Endothelial cell of umbilical vein (primary cell): ENCODE data around the gene KCNH1. TPM values are rescaled to one million over a fixed set of nuclear protein-coding genes. Genes with fewer than 3 reads are reported as not detected.

Source experiments
- BruUV-seq: library from RNA; stranded (reverse); fragments of 400-500 nt; replicated peaks from 2 replicates; lab custom pipeline; 2021; lab: Mats Ljungman, UMichigan
- CTCF ChIA-PET: fragments of 300-600, 350-600 bp; sonication (Branson Sonifier 250); formaldehyde crosslinking; loops from one replicate; lab custom pipeline; 2021; ENCODE audit warnings: antibody characterized with exemption, inconsistent platforms; lab: Charles Lee
- POLR2A ChIA-PET: fragments of 300-600, 350-600 bp; sonication (Branson Sonifier 250); formaldehyde crosslinking; loops from one replicate; lab custom pipeline; 2021; ENCODE audit warnings: antibody characterized with exemption, inconsistent platforms; lab: Charles Lee
- DNase-seq: peaks from one replicate; pipeline ENCODE4 v3.0.0-alpha.2; 2011; ENCODE audit warnings: low read depth, low spot score
- FAIRE-seq: peaks from 2 replicates; lab custom pipeline; 2011; peaks lifted over from hg19 to GRCh38; lab: Jason Lieb, UNC
- H2AFZ ChIP-seq: 2 replicates; pipeline ENCODE4 v1.6.0; 2012; ENCODE audit warnings: low read depth, low read length, control low read depth, inconsistent platforms
- H3K27ac ChIP-seq: 2 replicates; pipeline ENCODE4 v1.5.1; 2011; ENCODE audit warnings: low read depth, mild to moderate bottlenecking, control low read depth, low read length, moderate library complexity; ENCODE audit not compliant: insufficient read depth
- H3K27me3 ChIP-seq, 2 experiments: 2 replicates each; pipeline versions ENCODE4 v1.6.0 to v1.6.1; 2011; ENCODE audit warnings: low read length in 2 of 2, mixed read lengths in 1 of 2; ENCODE audit not compliant: control insufficient read depth in 2 of 2, insufficient read depth in 2 of 2
- H3K36me3 ChIP-seq, 2 experiments: 2 replicates in 1 of 2; 3 replicates in 1 of 2; pipeline ENCODE4 v1.5.1; 2011; ENCODE audit warnings: low read length in 2 of 2, mild to moderate bottlenecking in 1 of 2, moderate library complexity in 1 of 2; ENCODE audit not compliant: control insufficient read depth in 2 of 2, insufficient read depth in 2 of 2; ENCODE audit errors: extremely low read depth in 1 of 2
- H3K4me1 ChIP-seq: 3 replicates; pipeline ENCODE4 v1.5.1; 2011; ENCODE audit warnings: mild to moderate bottlenecking, low read length; ENCODE audit not compliant: control insufficient read depth, insufficient read depth; ENCODE audit errors: extremely low read depth
- H3K4me2 ChIP-seq: 2 replicates; pipeline ENCODE4 v1.6.1; 2011; ENCODE audit warnings: low read length, control low read depth, mixed read lengths; ENCODE audit not compliant: insufficient read depth
- H3K4me3 ChIP-seq, 3 experiments: fragments of 200-600 bp in 1 of 3; sonication (generic), shearing (Covaris generic) in 1 of 3; replicated peaks in 1 of 3; 2 replicates each; pipeline ENCODE4 v1.5.1; 2011 to 2016; ENCODE audit warnings: control low read depth in 3 of 3, low read length in 3 of 3, mild to moderate bottlenecking in 2 of 3, inconsistent platforms in 1 of 3, low read depth in 1 of 3, moderate library complexity in 1 of 3; ENCODE audit not compliant: insufficient read depth in 1 of 3
- H3K79me2 ChIP-seq: 2 replicates; pipeline ENCODE4 v1.6.0; 2012; ENCODE audit warnings: low read length, inconsistent platforms; ENCODE audit not compliant: control insufficient read depth, insufficient read depth
- H3K9ac ChIP-seq: replicated peaks from 2 replicates; pipeline ENCODE3; 2011; ENCODE audit warnings: low read length, control low read depth; ENCODE audit not compliant: insufficient read depth; ENCODE audit errors: extremely low read depth
- H3K9me1 ChIP-seq: replicated peaks from 3 replicates; pipeline ENCODE4 v1.6.0; 2011; ENCODE audit warnings: mild to moderate bottlenecking, low read length; ENCODE audit not compliant: control insufficient read depth, insufficient read depth; ENCODE audit errors: extremely low read depth
- H3K9me3 ChIP-seq: replicated peaks from 2 replicates; pipeline ENCODE4 v1.5.1; 2012; ENCODE audit warnings: low read length, inconsistent platforms; ENCODE audit not compliant: control insufficient read depth, insufficient read depth
- H4K20me1 ChIP-seq: replicated peaks from 2 replicates; pipeline ENCODE3; 2011; ENCODE audit warnings: mild to moderate bottlenecking, low read length; ENCODE audit not compliant: control insufficient read depth, insufficient read depth; ENCODE audit errors: extremely low read depth
- EZH2 ChIP-seq: IDR thresholded peaks from 2 replicates; pipeline ENCODE4 v1.6.1; 2012; ENCODE audit warnings: borderline replicate concordance, low read depth, mild to moderate bottlenecking, moderate library complexity, low read length, inconsistent platforms; ENCODE audit not compliant: severe bottlenecking
- FOS ChIP-seq: IDR thresholded peaks from 2 replicates; pipeline ENCODE4 v1.6.1; 2011; ENCODE audit warnings: mild to moderate bottlenecking, low read length, moderate library complexity, borderline replicate concordance; ENCODE audit not compliant: insufficient read depth
- GATA2 ChIP-seq: IDR thresholded peaks from 2 replicates; pipeline ENCODE4 v1.7.0; 2011; ENCODE audit warnings: low read depth, mild to moderate bottlenecking, moderate library complexity, mixed read lengths, low read length; ENCODE audit not compliant: insufficient read length, insufficient read depth
- JUN ChIP-seq: IDR thresholded peaks from 2 replicates; pipeline ENCODE4 v1.6.1; 2011; ENCODE audit warnings: borderline replicate concordance, low read depth; ENCODE audit not compliant: insufficient read length, insufficient read depth
- MYC ChIP-seq: IDR thresholded peaks from one replicate; pipeline ENCODE4 v1.6.1; 2011; ENCODE audit warnings: mild to moderate bottlenecking, low read depth, low read length
- POLR2A ChIP-seq: IDR thresholded peaks from 2 replicates; pipeline ENCODE4 v1.6.1; 2012; ENCODE audit warnings: low read depth, mild to moderate bottlenecking, control low read depth, low read length
- POLR2AphosphoS5 ChIP-seq: IDR thresholded peaks from 2 replicates; pipeline ENCODE4 v1.6.1; 2012; ENCODE audit warnings: low read depth, mild to moderate bottlenecking, control low read depth, low read length, moderate library complexity; ENCODE audit not compliant: insufficient read depth
- dilution Hi-C: fragments of 300-500 bp; cut with MboI; formaldehyde crosslinking; loops from one replicate; pipeline ENCODE4 v1.15.0; 2019; ENCODE audit warnings: low sequenced_read_pairs; ENCODE audit not compliant: extremely low pct_ligation_motif_present
- intact Hi-C: fragments of 100-400 bp; cut with micrococcal nuclease; formaldehyde crosslinking; loops from one replicate; pipeline ENCODE4 v1.10.0; 2022
- polyA plus RNA-seq, 4 experiments: library from polyadenylated mRNA; depleted of rRNA in 3 of 4; stranded (reverse) in 3 of 4; unstranded in 1 of 4; fragments of >200 nt; gene quantifications; 2 replicates each; pipeline versions ENCODE4 v1.2.1 to v1.2.3, GENCODE V29; 2011 to 2012; ENCODE audit warnings: missing spikeins in 1 of 4
- total RNA-seq: library from RNA; stranded (reverse); gene quantifications from 2 replicates; pipeline ENCODE4 v1.2.3, GENCODE V29; 2021
- TF ChIP-seq, protein P1 (sequence below), 2 donors: IDR thresholded peaks; 1 replicate in 1 of 2; 2 replicates in 1 of 2; pipeline ENCODE4 v1.5.1; 2011; ENCODE audit warnings: low read length in 2 of 2, mild to moderate bottlenecking in 2 of 2, moderate library complexity in 2 of 2, control low read depth in 1 of 2, inconsistent platforms in 1 of 2, low read depth in 1 of 2; ENCODE audit not compliant: insufficient read depth in 1 of 2; ENCODE audit errors: extremely low read depth in 1 of 2
- TF ChIP-seq, protein P2 (sequence below): IDR thresholded peaks from 2 replicates; pipeline ENCODE4 v1.6.1; 2011; ENCODE audit not compliant: insufficient read depth, insufficient read length

KCNH1 gene
- total and polyA plus RNA-seq, 2 donors (not counting 3 experiments of a cell fraction or from before 2014, with no cell fraction given): not detected

DNA sequence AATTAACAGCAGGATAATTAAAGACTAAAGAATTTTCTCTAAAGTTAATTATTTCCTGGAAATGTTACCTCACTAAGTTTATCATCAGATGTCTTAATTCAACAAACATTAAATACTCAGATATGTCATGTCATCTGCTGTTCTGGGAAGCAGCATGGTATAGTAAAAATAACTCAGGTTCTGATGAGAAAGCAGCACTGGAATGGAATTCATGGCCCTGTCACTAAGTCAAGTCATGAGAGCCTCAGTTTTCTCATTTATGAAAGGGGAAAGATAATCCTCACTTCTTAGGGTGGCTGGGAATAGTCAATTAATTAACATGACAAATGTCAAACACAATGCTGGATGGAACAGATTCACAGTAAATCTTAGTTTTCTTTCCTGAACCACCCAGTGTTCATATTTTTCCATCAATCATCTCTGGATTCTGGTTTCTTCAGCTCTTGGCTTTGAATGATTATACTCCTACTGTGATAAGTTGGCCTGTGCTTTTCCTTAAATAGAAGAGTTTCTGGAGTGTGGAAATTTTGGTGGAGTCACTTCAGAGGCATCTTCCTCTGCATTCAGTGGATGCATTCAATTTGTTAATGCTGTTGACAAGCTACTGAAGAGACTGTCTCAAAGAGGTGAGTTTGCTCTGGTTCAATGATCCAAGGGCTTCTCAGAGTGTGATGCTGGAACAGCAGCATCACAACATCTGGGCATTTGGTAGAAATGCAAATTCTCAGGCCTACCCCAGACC is 319.4 kb downstream of the KCNH1 start:
- dilution Hi-C loops (no loop called here), intact Hi-C loops (no loop called here)
- ChIA-PET CTCF (no interaction called here), POLR2A (no interaction called here)
- H3K4me3 ChIP-seq: no peak overlapping the region
- no peak overlapping the region for H3K9ac ChIP-seq
- no peaks in the 10 kb centered on the region for H3K36me3 ChIP-seq
- H3K9me3 ChIP-seq: peaks cover 1% of the 10 kb centered on the region
- H2AFZ ChIP-seq: no peak overlapping the region
- FAIRE-seq (no peak), DNase-seq (no peak)
- H3K4me1 ChIP-seq: no peaks in the 10 kb centered on the region
- BruUV-seq: no TSS peak
- no peaks in the 10 kb centered on the region for H3K9me1 ChIP-seq
- TF ChIP-seq, protein P1, sequence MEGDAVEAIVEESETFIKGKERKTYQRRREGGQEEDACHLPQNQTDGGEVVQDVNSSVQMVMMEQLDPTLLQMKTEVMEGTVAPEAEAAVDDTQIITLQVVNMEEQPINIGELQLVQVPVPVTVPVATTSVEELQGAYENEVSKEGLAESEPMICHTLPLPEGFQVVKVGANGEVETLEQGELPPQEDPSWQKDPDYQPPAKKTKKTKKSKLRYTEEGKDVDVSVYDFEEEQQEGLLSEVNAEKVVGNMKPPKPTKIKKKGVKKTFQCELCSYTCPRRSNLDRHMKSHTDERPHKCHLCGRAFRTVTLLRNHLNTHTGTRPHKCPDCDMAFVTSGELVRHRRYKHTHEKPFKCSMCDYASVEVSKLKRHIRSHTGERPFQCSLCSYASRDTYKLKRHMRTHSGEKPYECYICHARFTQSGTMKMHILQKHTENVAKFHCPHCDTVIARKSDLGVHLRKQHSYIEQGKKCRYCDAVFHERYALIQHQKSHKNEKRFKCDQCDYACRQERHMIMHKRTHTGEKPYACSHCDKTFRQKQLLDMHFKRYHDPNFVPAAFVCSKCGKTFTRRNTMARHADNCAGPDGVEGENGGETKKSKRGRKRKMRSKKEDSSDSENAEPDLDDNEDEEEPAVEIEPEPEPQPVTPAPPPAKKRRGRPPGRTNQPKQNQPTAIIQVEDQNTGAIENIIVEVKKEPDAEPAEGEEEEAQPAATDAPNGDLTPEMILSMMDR (IDR thresholded peaks at IDR 0.05; ENCODE audit: extremely low read depth in 1 of 2, insufficient read depth in 1 of 2, low read depth in 1 of 2, low read length in 2 of 2): no peak
- TF ChIP-seq POLR2AphosphoS5: no peak
- no peak for TF ChIP-seq POLR2A
- TF ChIP-seq, protein P2, sequence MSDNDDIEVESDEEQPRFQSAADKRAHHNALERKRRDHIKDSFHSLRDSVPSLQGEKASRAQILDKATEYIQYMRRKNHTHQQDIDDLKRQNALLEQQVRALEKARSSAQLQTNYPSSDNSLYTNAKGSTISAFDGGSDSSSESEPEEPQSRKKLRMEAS: no peak
- TF ChIP-seq GATA2: no peak
- no peak for TF ChIP-seq EZH2
- no peak for TF ChIP-seq MYC
- no peak for TF ChIP-seq JUN
- no peak for TF ChIP-seq FOS
- no peak overlapping the region for H3K4me2 ChIP-seq
- H4K20me1 ChIP-seq: no peaks in the 10 kb centered on the region
- no peaks in the 10 kb centered on the region for H3K79me2 ChIP-seq
- no peak overlapping the region for H3K27ac ChIP-seq
- no peaks in the 10 kb centered on the region for H3K27me3 ChIP-seq
